GM23248 (cell line): ENCODE data around the gene SLC10A7.

Experiments used
- EZH2 ChIP-seq: fragments of 200-600 bp; sonication (generic); IDR thresholded peaks from 2 replicates; pipeline ENCODE4 v1.6.1; 2018; ENCODE audit warnings: antibody characterized with exemption, mild to moderate bottlenecking; ENCODE audit not compliant: insufficient read depth, poor library complexity, severe bottlenecking
- EZH2phosphoT487 ChIP-seq: fragments of 200-600 bp; sonication (generic); IDR thresholded peaks from 2 replicates; pipeline ENCODE4 v1.6.1; 2018; ENCODE audit warnings: antibody characterized with exemption, moderate library complexity, mild to moderate bottlenecking, low read depth; ENCODE audit not compliant: insufficient read depth

DNA sequence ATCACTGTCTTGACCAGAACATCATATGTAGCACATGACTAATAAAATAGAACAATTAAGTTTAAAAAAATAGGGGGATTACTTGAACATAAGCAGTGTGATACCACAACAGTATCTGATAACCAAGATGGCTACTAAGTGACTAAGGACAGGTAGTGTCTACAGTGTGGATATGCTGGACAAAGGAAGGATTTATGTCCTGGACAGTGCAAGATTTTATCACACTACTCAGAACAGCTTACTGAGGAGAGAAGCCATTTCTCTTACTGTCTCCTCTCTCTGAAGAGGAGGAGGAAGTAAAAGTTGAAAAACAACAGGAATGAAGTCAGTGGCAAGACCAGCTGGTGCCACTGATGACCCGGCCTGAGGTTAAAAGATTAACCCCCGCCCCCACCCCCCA lies 4.0 kb upstream of the SLC10A7 start:
- TF ChIP-seq EZH2phosphoT487, result no peak
- TF ChIP-seq EZH2, result no peak
